H9 (cell line): ENCODE results near the gene NLGN3. TPM values are rescaled to one million over a fixed set of nuclear protein-coding genes. Genes with fewer than 3 reads are reported as not detected.

Source experiments
- DNase-seq: peaks from one replicate; pipeline ENCODE4 v3.0.0-alpha.2; 2017
- H2AFZ ChIP-seq: one replicate; pipeline ENCODE4 v1.6.1; 2013; ENCODE audit warnings: mild to moderate bottlenecking, low read length, control low read depth, moderate library complexity
- H2AK5ac ChIP-seq: 2 replicates; pipeline ENCODE4 v1.6.1; 2013; ENCODE audit warnings: low read length, control low read depth, mixed read lengths; ENCODE audit not compliant: insufficient read length
- H2BK120ac ChIP-seq: one replicate; pipeline ENCODE4 v1.6.1; 2013; ENCODE audit warnings: low read depth, mild to moderate bottlenecking, low read length, control low read depth, inconsistent platforms; ENCODE audit not compliant: poor library complexity, severe bottlenecking
- H2BK12ac ChIP-seq: 2 replicates; pipeline ENCODE4 v1.6.1; 2013; ENCODE audit warnings: low read length, control low read depth, mixed read lengths, low read depth; ENCODE audit not compliant: insufficient read length
- H2BK15ac ChIP-seq: 2 replicates; pipeline ENCODE4 v1.6.1; 2013; ENCODE audit warnings: low read depth, low read length, control low read depth
- H2BK20ac ChIP-seq: one replicate; pipeline ENCODE4 v1.6.1; 2013; ENCODE audit warnings: low read depth, mild to moderate bottlenecking, low read length, control low read depth, inconsistent platforms; ENCODE audit not compliant: poor library complexity, severe bottlenecking
- H2BK5ac ChIP-seq: 2 replicates; pipeline ENCODE4 v1.6.1; 2013; ENCODE audit warnings: low read length, control low read depth, mixed read lengths; ENCODE audit not compliant: insufficient read length
- H3K14ac ChIP-seq: 2 replicates; pipeline ENCODE4 v1.6.1; 2013; ENCODE audit warnings: low read length, control low read depth; ENCODE audit not compliant: insufficient read depth
- H3K18ac ChIP-seq: 2 replicates; pipeline ENCODE4 v1.6.1; 2013; ENCODE audit warnings: low read depth, mild to moderate bottlenecking, mixed read lengths, low read length, control low read depth; ENCODE audit not compliant: insufficient read length
- H3K23ac ChIP-seq: 2 replicates; pipeline ENCODE4 v1.6.1; 2013; ENCODE audit warnings: low read length, control low read depth, mixed read lengths, low read depth; ENCODE audit not compliant: insufficient read length
- H3K23me2 ChIP-seq: 2 replicates; pipeline ENCODE4 v1.6.1; 2013; ENCODE audit warnings: low read depth, mild to moderate bottlenecking, mixed read lengths, low read length, control low read depth; ENCODE audit not compliant: insufficient read length, poor library complexity, severe bottlenecking
- H3K27ac ChIP-seq: 2 replicates; pipeline ENCODE4 v1.5.1; 2013; ENCODE audit warnings: low read length, control low read depth, mixed read lengths, low read depth; ENCODE audit not compliant: insufficient read length
- H3K27me3 ChIP-seq: 2 replicates; pipeline ENCODE4 v1.6.1; 2013; ENCODE audit warnings: low read length, control low read depth, inconsistent platforms; ENCODE audit not compliant: insufficient read depth
- H3K4ac ChIP-seq: 2 replicates; pipeline ENCODE4 v1.6.1; 2013; ENCODE audit warnings: low read depth, mild to moderate bottlenecking, control low read depth, inconsistent platforms, low read length, moderate library complexity
- H3K4me1 ChIP-seq: 2 replicates; pipeline ENCODE4 v1.6.1; 2013; ENCODE audit warnings: low read length, control low read depth, inconsistent platforms; ENCODE audit not compliant: insufficient read depth
- H3K4me2 ChIP-seq: 2 replicates; pipeline ENCODE4 v1.6.1; 2013; ENCODE audit warnings: low read length, control low read depth, mixed read lengths; ENCODE audit not compliant: insufficient read length, insufficient read depth
- H3K56ac ChIP-seq: 2 replicates; pipeline ENCODE4 v1.6.1; 2013; ENCODE audit warnings: low read depth, mild to moderate bottlenecking, mixed read lengths, low read length, control low read depth; ENCODE audit not compliant: insufficient read length
- H3K79me1 ChIP-seq: 2 replicates; pipeline ENCODE4 v1.6.1; 2013; ENCODE audit warnings: low read depth, mild to moderate bottlenecking, moderate library complexity, low read length, control low read depth, inconsistent platforms; ENCODE audit not compliant: insufficient read depth, poor library complexity, severe bottlenecking
- H3K79me2 ChIP-seq: 2 replicates; pipeline ENCODE4 v1.6.1; 2013; ENCODE audit warnings: low read length, control low read depth, inconsistent platforms; ENCODE audit not compliant: insufficient read depth
- H3K9ac ChIP-seq: 2 replicates; pipeline ENCODE4 v1.6.1; 2013; ENCODE audit warnings: low read length, control low read depth, mixed read lengths; ENCODE audit not compliant: insufficient read length; ENCODE audit errors: extremely low read depth
- H3K9me3 ChIP-seq: one replicate; pipeline ENCODE4 v1.6.1; 2013; ENCODE audit warnings: low read depth, low read length, inconsistent platforms; ENCODE audit not compliant: control insufficient read depth
- H3T11ph ChIP-seq: one replicate; pipeline ENCODE4 v1.6.1; 2013; ENCODE audit warnings: mild to moderate bottlenecking, low read length, control low read depth, inconsistent platforms
- H4K20me1 ChIP-seq: one replicate; pipeline ENCODE4 v1.6.1; 2013; ENCODE audit not compliant: control insufficient read depth, insufficient read length, insufficient read depth
- H4K5ac ChIP-seq: 2 replicates; pipeline ENCODE4 v1.6.1; 2013; ENCODE audit warnings: low read depth, mild to moderate bottlenecking, mixed read lengths, low read length, control low read depth; ENCODE audit not compliant: insufficient read length
- H4K8ac ChIP-seq: replicated peaks from 2 replicates; pipeline ENCODE4 v1.6.1; 2013; ENCODE audit warnings: low read length, control low read depth, mixed read lengths, low read depth; ENCODE audit not compliant: insufficient read length
- H4K91ac ChIP-seq: 2 replicates; pipeline ENCODE4 v1.6.1; 2013; ENCODE audit warnings: low read depth, mild to moderate bottlenecking, moderate library complexity, mixed read lengths, low read length, control low read depth; ENCODE audit not compliant: insufficient read length
- H3K27ac Mint-ChIP-seq, 3 experiments: 2 replicates in 2 of 3; 3 replicates in 1 of 3; pipeline ENCODE4 v1.8.0; 2020 to 2021; ENCODE audit warnings: mixed read lengths in 3 of 3, mild to moderate bottlenecking in 1 of 3, moderate library complexity in 1 of 3
- H3K27me3 Mint-ChIP-seq: 2 replicates; pipeline ENCODE4 v1.8.0; 2021; ENCODE audit warnings: low read depth, mild to moderate bottlenecking, moderate library complexity, mixed read lengths
- H3K36me3 Mint-ChIP-seq, 3 experiments: 2 replicates in 2 of 3; 3 replicates in 1 of 3; pipeline ENCODE4 v1.8.0; 2020 to 2021; ENCODE audit warnings: low read depth in 3 of 3, mixed read lengths in 3 of 3; ENCODE audit not compliant: insufficient read depth in 1 of 3
- H3K4me1 Mint-ChIP-seq, 2 experiments: 2 replicates each; pipeline ENCODE4 v1.8.0; 2020; ENCODE audit warnings: mixed read lengths in 2 of 2
- H3K4me3 Mint-ChIP-seq, 2 experiments: 2 replicates in 1 of 2; 3 replicates in 1 of 2; pipeline ENCODE4 v1.8.0; 2020 to 2021; ENCODE audit warnings: mild to moderate bottlenecking in 2 of 2, mixed read lengths in 2 of 2, moderate library complexity in 1 of 2
- H3K9me3 Mint-ChIP-seq, 2 experiments: 2 replicates in 1 of 2; 3 replicates in 1 of 2; pipeline ENCODE4 v1.8.0; 2020; ENCODE audit warnings: mild to moderate bottlenecking in 2 of 2, mixed read lengths in 2 of 2, moderate library complexity in 1 of 2
- WGBS: extraction: QIAGEN DNeasy Blood & Tissue Kit; methylation state at CpG from one replicate; pipeline ENCODE4 v1.1.7; 2013; ENCODE audit warnings: missing lambda C conversion rate, low lambda C conversion rate, mixed read lengths; ENCODE audit not compliant: insufficient read length; ENCODE audit errors: extremely low coverage; 5-methylcytosine and 5-hydroxymethylcytosine counted together
- total RNA-seq: library from RNA; stranded (reverse); gene quantifications from 2 replicates; pipeline ENCODE4 v1.2.1, GENCODE V29; 2021
- TF ChIP-seq, protein P1 (sequence below): fragments of 200-600 bp; sonication (generic); conservative IDR thresholded peaks from 3 replicates; pipeline ENCODE4 v1.8.0; 2021; ENCODE audit warnings: antibody characterized with exemption, mild to moderate bottlenecking

Gene NLGN3
- total RNA-seq, 1 experiment from 2014 or later, result 3.6 TPM

DNA sequence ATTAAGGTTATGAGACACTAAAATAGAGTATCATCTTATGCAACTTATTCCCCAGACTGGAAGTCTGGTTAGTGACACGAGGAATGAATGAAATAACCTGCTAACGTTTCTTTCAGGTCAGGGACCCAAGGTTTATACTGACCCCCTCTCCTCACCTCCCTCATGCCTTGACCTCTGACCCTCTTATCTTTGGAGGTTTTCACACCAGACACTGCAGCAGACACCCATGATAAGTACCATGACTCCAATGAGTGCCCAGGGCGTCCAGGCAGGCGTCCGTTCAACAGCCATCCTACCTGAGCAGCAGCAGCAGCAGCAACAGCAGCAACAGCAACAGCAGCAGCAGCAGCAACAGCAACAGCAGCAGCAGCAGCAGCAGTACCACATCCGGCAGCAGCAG lies 4.2 kb upstream of the NLGN3 start:
- WGBS, result no CpG with 5 or more reads among the region's 6 CpGs
- no peak overlapping the region for H3K4ac ChIP-seq
- H2BK12ac ChIP-seq, result no peak overlapping the region
- no peaks in the 10 kb centered on the region for H3K79me2 ChIP-seq
- no peak overlapping the region for H2BK5ac ChIP-seq
- no peak overlapping the region for H4K91ac ChIP-seq
- H3K4me2 ChIP-seq, result no peak overlapping the region
- H2AK5ac ChIP-seq, result no peak overlapping the region
- Mint-ChIP-seq H3K4me3 (no peak overlapping the region), H3K36me3 (peaks cover 33 to 66% (median 44%) of the 10 kb centered on the region in 3 experiments), H3K27ac (no peak overlapping the region), H3K27me3 (peaks cover 6% of the 10 kb centered on the region), H3K9me3 (peaks cover 64 to 79% of the 10 kb centered on the region in 2 experiments), H3K4me1 (peaks cover 5 to 6% of the 10 kb centered on the region in 2 experiments; a peak in 3 of 4 replicates)
- H4K5ac ChIP-seq, result no peak overlapping the region
- DNase-seq, result no peak
- no peak overlapping the region for H3K18ac ChIP-seq
- no peaks in the 10 kb centered on the region for H3K79me1 ChIP-seq
- H3K9ac ChIP-seq, result no peak overlapping the region
- no peaks in the 10 kb centered on the region for H3K4me1 ChIP-seq
- no peak overlapping the region for H3K27ac ChIP-seq
- H3K23me2 ChIP-seq, result peaks cover 3% of the 10 kb centered on the region
- H2BK15ac ChIP-seq, result no peak overlapping the region
- H2BK20ac ChIP-seq, result no peak overlapping the region
- no peak overlapping the region for H2BK120ac ChIP-seq
- peaks cover 22% of the 10 kb centered on the region for H3K9me3 ChIP-seq
- no peak overlapping the region for H4K8ac ChIP-seq
- H2AFZ ChIP-seq, result no peak overlapping the region
- H3K27me3 ChIP-seq, result no peaks in the 10 kb centered on the region
- no peak overlapping the region for H3T11ph ChIP-seq
- TF ChIP-seq, protein P1, sequence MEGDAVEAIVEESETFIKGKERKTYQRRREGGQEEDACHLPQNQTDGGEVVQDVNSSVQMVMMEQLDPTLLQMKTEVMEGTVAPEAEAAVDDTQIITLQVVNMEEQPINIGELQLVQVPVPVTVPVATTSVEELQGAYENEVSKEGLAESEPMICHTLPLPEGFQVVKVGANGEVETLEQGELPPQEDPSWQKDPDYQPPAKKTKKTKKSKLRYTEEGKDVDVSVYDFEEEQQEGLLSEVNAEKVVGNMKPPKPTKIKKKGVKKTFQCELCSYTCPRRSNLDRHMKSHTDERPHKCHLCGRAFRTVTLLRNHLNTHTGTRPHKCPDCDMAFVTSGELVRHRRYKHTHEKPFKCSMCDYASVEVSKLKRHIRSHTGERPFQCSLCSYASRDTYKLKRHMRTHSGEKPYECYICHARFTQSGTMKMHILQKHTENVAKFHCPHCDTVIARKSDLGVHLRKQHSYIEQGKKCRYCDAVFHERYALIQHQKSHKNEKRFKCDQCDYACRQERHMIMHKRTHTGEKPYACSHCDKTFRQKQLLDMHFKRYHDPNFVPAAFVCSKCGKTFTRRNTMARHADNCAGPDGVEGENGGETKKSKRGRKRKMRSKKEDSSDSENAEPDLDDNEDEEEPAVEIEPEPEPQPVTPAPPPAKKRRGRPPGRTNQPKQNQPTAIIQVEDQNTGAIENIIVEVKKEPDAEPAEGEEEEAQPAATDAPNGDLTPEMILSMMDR, result no peak
- H3K14ac ChIP-seq, result no peak overlapping the region
- H3K23ac ChIP-seq, result no peak overlapping the region
- H3K56ac ChIP-seq, result no peak overlapping the region
- no peaks in the 10 kb centered on the region for H4K20me1 ChIP-seq
